Loucy (cell line): Measurements from ENCODE around the gene PTPMT1.

ENCODE experiments used
- CTCF ChIP-seq: fragments of 200-600 bp; sonication (generic); conservative IDR thresholded peaks from 2 replicates; pipeline ENCODE4 v1.5.1; 2014; ENCODE audit warnings: mild to moderate bottlenecking, antibody characterized with exemption, low read length
- EZH2phosphoT487 ChIP-seq: fragments of 200-600 bp; IDR thresholded peaks from 2 replicates; pipeline ENCODE4 v1.6.1; 2018; ENCODE audit warnings: antibody characterized with exemption, mild to moderate bottlenecking, moderate library complexity, borderline replicate concordance

GRCh38 chr11:47616726-47617416, 51.5 kb downstream of the PTPMT1 start:
- TF ChIP-seq CTCF (peak; percentile 99), EZH2phosphoT487 (no peak)
